HG02763 (cell line): Measurements from ENCODE around the gene TRAIP.
"Not testable (repeated sequence)": the region's sequence is repeated elsewhere in the genome, so short reads cannot be mapped to it uniquely, and the experiment has no call there.

Source experiments
- ATAC-seq: cut with Tn5 transposase; IDR thresholded peaks from one replicate; pipeline ENCODE4 v1.9.1; 2021; ENCODE audit warnings: mild to moderate bottlenecking, moderate library complexity; ENCODE audit not compliant: unreplicated experiment

The TRAIP gene, protein sequence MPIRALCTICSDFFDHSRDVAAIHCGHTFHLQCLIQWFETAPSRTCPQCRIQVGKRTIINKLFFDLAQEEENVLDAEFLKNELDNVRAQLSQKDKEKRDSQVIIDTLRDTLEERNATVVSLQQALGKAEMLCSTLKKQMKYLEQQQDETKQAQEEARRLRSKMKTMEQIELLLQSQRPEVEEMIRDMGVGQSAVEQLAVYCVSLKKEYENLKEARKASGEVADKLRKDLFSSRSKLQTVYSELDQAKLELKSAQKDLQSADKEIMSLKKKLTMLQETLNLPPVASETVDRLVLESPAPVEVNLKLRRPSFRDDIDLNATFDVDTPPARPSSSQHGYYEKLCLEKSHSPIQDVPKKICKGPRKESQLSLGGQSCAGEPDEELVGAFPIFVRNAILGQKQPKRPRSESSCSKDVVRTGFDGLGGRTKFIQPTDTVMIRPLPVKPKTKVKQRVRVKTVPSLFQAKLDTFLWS

DNA sequence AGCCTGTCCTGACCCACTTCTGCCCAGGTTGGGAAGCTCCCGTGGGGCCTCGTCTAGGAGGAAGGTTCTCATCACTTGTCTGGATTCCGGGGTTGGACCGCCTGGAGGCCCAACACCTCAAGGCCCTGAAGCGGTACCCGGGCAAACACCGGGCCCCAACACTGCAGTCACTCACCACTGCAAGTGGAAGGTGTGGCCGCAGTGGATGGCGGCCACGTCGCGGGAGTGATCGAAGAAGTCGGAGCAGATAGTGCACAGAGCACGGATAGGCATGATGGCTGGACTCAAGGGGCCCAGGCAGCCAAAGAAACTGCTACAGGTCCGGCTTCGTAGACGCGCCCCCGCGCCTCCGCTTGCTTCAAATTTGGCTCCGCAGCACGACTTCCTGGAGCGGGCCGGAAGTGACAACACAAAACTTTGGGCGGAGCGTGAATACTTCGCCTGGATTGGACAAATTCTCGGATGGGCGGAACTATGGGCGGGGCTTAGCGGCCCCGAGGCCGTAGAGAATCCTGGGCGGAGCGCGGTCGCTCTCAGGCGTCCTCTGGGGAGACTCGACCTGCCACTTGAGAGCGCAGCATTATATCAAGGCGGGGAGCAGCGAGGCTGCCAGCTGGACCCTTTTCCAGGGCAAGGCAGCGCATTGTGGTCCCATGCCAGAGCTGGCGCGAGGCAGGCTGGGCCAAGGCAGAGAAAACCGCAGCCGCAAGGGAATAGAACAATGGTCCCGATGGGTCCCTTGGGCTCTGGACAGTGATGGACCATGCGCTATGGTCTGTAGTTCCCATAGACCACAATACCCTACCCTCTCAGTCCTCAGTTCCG, at the start of gene TRAIP:
Gene TRAIP, minus strand, starts transcription at position 384 of the 825 bp plus-strand sequence. Its CDS starts 111 bp downstream, at position 273.
- peak; percentile 96 for ATAC-seq

GRCh38 chr3:49904448-49904847, 48.1 kb upstream of the TRAIP start:
- ATAC-seq = not testable (repeated sequence)

DNA sequence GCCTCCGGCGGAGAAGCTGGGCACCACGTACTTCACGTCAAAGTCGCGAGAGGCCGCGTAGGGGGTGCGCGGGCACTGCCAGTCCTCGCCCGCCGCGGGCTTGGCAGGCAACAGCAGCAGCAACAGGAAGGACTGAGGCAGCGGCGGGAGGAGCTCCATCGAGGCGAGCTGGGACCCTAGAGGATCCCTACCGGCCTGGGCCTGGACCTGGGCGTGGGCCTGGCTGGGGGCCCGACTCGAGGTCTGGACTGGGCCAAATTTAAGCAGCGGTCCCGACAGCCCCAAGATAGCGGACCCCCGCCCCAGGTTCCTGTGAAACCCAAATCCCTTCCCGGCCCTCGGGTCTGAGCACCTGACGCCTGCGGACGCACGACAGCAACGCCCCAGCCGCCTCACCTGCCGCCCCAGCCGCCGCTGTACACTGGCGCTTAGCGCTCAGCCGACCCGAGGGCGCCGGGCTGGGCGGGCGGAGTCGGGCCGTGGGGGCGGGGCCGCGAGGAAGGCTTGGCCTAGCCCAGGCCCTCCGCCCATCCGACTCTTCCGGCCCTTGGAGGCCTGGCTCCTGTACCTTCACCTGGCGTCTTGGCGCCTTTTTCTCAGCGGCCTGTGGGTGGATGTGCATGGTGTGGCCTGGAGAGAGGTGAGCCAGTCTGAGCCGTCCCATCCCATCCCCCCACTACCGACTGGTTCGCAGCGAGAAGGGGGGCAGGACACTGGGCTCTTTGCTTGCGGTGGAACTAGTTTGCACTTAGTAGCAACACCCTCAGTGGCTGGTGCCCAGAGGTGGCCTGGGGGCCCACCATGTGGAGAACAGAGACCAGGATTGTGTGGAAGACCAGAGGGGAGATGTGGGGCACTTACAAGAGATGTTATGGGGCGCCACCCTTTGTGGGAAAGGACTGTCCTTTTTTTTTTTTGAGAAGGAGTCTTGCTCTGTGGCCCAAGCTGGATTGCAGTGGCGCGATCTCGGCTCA, 47.4 kb upstream of the TRAIP start, which contains the start of gene MST1R:
Gene MST1R, minus strand, starts transcription at position 423 of the 974 bp plus-strand sequence. Its CDS starts 264 bp downstream, at position 159.
- peak; percentile 72 for ATAC-seq

GRCh38 chr3:49902511-49903345, 46.4 kb upstream of the TRAIP start:
- no peak for ATAC-seq

DNA sequence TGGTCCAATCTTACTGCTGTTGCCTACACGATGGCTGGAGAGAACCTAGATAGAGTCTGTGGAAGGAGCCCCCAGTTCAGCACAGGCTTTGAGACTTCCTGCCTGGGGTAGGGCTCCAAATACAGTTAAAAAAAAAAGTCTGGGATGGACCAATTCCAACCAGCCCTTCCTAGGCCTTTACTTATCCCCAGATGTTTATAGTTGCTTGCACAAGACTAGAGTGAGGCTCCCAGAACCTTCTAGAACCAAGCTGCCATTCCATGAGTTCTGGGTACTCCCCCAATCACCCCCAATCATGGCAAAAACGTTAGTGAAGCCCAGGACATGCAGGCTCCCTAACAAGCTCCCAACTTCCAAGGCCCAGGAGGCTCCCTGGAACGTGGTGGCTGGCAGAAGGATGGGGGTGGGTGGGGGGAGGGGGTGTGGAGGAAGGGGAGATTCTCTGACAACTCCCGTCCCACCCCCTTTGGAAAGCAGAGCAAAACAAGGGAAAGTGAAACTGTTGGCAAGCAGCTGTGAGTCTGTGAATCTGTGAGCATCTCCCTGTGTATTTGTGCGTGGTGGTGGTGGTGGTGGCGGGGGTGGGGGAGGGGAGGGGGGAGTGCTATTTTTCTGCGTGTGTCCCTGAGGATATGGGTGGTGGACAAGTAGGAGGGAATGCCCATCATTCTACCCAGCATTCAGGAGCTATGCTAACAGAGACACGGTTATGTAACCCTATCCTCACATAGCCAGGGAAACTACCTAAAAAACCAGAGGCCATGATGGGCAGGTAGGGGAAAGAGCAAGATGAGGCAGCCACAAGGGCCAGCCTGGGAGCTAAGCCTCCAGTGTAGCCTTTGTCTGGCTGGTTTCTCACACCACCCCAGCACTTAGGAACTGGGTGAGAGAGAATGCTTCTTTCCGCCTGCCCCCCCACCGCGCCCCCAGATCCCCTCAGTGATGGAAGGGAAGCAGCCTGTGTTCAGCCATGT, 45.3 kb upstream of the TRAIP start:
- ATAC-seq = no peak

DNA sequence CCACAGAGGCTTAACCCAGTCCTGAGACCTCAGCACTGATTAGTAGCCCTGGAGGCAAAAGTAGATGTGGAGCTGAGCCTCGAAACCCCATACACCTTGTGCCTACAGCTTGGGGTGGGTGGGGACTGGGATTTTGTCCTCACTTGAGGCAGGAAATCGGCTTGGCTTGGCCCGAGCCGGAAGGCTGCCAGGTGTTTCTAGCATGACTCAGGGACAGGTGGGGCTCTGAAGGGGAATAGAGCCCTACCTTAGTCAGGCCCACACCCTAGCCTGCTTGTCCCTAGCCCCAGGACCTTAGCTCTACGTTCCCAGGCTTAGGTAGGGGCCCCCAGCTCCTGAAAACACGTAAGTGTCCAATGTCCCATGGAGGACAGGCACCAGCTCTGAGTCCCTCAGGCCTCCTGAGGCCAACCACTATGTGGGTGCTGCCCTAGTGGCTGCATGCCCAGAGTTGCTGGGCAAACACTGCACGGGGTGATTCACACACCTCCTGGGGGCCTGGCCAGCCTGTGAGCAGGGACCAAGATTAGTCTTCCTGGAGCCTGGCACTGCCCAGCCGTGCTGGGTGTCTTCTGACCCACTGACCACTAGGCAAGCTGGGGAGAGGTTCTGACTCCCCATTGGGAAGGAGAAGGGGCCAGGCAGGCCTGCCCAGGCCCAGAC, 44.3 kb upstream of the TRAIP start:
- no peak for ATAC-seq

DNA sequence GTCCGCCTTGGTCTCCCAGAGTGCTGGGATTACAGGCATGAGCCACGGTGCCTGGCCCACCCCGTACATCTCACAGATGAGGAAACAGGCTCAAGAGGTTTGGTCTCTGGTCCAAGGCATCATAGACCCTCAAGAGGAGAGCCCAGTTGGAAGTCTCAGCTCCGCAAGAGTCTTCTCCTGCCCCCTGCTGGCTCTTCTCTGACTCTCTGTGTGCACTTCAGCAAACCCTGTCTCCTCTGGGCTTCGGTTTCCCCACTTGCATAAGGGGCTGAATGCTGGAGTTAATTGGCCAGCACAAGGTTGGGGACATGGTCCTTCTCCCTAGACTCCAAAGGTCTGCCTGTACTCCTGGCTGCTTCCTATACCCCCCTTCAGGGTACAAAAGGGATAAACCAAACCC, 43.5 kb upstream of the TRAIP start:
- no peak for ATAC-seq

GRCh38 chr3:49898991-49899390, 42.6 kb upstream of the TRAIP start:
- no peak for ATAC-seq

DNA sequence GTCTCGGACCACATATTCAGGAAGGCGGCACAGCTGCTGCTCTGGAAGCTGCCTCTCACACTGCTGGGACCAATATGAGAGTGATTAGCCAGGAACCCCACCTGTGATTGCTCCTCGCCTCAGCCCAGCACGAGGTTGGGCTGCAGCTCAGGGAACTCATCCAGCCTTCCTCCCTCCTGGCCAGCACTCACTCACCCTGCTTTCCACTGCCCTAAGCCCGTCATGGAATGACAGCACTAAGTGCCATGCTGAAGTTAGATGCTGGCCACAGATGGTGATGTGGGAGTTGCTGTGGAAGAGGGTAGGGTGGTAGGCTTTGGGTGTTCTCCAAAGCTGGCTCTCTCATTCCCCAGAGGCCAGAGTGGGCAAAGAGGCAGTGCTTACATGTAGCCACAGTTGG, 40.0 kb upstream of the TRAIP start:
- ATAC-seq = no peak

GRCh38 chr3:49895791-49896190, 39.4 kb upstream of the TRAIP start:
- ATAC-seq = no peak

- ATAC-seq = no peak
These were observed 32.9 kb upstream of the TRAIP start for GRCh38 chr3:49889296-49889695.

DNA sequence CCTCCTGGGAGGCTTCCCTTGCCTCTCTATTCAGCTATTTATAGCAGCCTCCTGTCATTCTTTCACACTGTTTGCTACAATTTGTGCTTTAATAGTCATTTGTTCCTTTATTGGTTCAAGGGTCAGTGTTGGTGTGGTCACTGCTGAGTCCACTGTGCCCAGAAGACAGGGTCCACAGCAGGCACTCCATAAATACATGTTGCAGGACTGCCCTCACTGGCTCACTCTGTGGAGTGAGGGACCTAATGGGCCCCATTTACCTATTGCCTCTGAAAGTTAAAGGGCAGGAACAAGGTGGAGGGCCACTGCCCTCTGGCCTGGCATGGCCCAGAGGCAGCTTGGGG, 30.5 kb upstream of the TRAIP start:
- no peak for ATAC-seq

DNA sequence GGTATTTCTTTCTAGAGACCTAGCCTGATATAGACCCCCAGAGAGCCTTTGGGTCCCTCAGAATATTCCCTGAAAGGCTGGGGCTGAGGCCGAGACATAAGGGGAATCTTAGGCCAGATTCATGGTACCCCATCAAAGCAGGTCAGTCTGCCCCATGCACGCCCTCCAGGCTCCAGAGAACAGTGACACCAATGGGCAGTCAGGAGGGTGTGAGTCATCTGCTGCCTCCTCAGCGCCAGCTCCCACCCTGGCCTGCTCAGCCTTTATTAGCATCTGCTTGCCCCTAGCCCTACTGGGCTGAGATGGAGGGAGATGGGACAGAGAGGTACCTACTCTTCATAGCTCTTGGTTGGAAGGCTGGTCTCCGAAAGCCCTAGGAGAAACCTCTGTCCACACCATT, 27.6 kb upstream of the TRAIP start:
- ATAC-seq = no peak

DNA sequence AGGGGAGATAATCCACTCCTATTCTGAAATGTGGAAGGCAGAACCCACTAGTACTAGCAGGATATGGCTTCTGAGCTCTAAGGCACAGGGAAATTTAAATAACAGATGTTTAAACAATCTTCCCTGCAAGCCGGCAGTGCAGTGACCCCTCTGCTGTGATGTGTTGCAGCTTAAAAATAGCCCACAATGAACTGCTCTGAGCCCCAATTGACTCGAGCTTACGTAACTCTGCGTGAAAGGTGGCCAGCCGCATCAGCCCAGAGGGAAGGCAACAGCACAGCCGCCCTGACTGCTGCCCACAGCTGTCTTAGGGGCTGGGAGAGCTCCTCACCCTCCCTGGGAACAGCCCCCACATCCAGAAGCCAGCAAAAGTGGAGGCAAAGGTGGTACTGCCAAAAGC, 25.8 kb upstream of the TRAIP start:
- ATAC-seq = no peak

- no peak for ATAC-seq
These were observed 24.4 kb upstream of the TRAIP start for GRCh38 chr3:49880581-49881315.

- no peak for ATAC-seq
These were observed 23.4 kb upstream of the TRAIP start for GRCh38 chr3:49879721-49880120.

GRCh38 chr3:49878686-49879085, 22.3 kb upstream of the TRAIP start:
- ATAC-seq = no peak
